Fibroblast of skin of back (primary cell): ENCODE measurements around the gene FITM2.
A peak's percentile ranks its signal among the peaks of the same experiment; 100 is the strongest.
"Not testable (repeated sequence)": the region's sequence is repeated elsewhere in the genome, so short reads cannot be mapped to it uniquely, and the experiment has no call there.

Experiments
- DNase-seq: peaks from one replicate; pipeline ENCODE4 v3.0.0-alpha.2; 2013

Gene FITM2

GRCh38 chr20:44331201-44331600 is 20.2 kb upstream of the FITM2 start:
- DNase-seq = no peak

- DNase-seq = no peak
Observed at GRCh38 chr20:44328428-44328827, 17.4 kb upstream of the FITM2 start.

- DNase-seq = not testable (repeated sequence)
Observed at GRCh38 chr20:44327748-44328147, 16.7 kb upstream of the FITM2 start.

GRCh38 chr20:44326391-44327159 is 15.6 kb upstream of the FITM2 start:
- no peak for DNase-seq

- DNase-seq = no peak
Observed at GRCh38 chr20:44324343-44324742, 13.3 kb upstream of the FITM2 start.

GRCh38 chr20:44319839-44320422 is 8.9 kb upstream of the FITM2 start:
- DNase-seq = no peak

- no peak for DNase-seq
Observed at GRCh38 chr20:44314870-44315269, 3.9 kb upstream of the FITM2 start.

GRCh38 chr20:44309763-44310663 is 989 bp downstream of the FITM2 start:
- peak; percentile 43 for DNase-seq

- no peak for DNase-seq
Observed at GRCh38 chr20:44306927-44307326, 4.1 kb downstream of the FITM2 start.

GRCh38 chr20:44304383-44304782 is 6.6 kb downstream of the FITM2 start:
- DNase-seq = no peak

GRCh38 chr20:44302736-44303135 is 8.3 kb downstream of the FITM2 start:
- DNase-seq = no peak

- no peak for DNase-seq
Observed at GRCh38 chr20:44302026-44302669, 8.9 kb downstream of the FITM2 start.

- DNase-seq = no peak
Observed at GRCh38 chr20:44301285-44301684, 9.7 kb downstream of the FITM2 start.

- DNase-seq = not testable (repeated sequence)
Observed at GRCh38 chr20:44299011-44299535, 11.9 kb downstream of the FITM2 start.

GRCh38 chr20:44297721-44298120 is 13.3 kb downstream of the FITM2 start:
- no peak for DNase-seq

- DNase-seq = no peak
Observed at GRCh38 chr20:44296011-44296410, 15.0 kb downstream of the FITM2 start.

- DNase-seq = no peak
Observed at GRCh38 chr20:44291754-44292153, 19.2 kb downstream of the FITM2 start.

GRCh38 chr20:44288252-44288651 is 22.8 kb downstream of the FITM2 start:
- DNase-seq = no peak

- no peak for DNase-seq
Observed at GRCh38 chr20:44287272-44288097, 23.5 kb downstream of the FITM2 start.

- DNase-seq = peak; percentile 16
Observed at GRCh38 chr20:44284032-44284431, 27.0 kb downstream of the FITM2 start.

GRCh38 chr20:44282192-44282591 is 28.8 kb downstream of the FITM2 start:
- no peak for DNase-seq

GRCh38 chr20:44280387-44280786 is 30.6 kb downstream of the FITM2 start:
- DNase-seq = no peak
